HG03442 (cell line): ENCODE results near the gene FDCSP.
"Not testable (repeated sequence)": the region's sequence is repeated elsewhere in the genome, so short reads cannot be mapped to it uniquely, and the experiment has no call there.

Experiments
- ATAC-seq: cut with Tn5 transposase; IDR thresholded peaks from one replicate; pipeline ENCODE4 v1.9.1; 2021; ENCODE audit warnings: mild to moderate bottlenecking, moderate library complexity; ENCODE audit not compliant: unreplicated experiment

Gene FDCSP

DNA sequence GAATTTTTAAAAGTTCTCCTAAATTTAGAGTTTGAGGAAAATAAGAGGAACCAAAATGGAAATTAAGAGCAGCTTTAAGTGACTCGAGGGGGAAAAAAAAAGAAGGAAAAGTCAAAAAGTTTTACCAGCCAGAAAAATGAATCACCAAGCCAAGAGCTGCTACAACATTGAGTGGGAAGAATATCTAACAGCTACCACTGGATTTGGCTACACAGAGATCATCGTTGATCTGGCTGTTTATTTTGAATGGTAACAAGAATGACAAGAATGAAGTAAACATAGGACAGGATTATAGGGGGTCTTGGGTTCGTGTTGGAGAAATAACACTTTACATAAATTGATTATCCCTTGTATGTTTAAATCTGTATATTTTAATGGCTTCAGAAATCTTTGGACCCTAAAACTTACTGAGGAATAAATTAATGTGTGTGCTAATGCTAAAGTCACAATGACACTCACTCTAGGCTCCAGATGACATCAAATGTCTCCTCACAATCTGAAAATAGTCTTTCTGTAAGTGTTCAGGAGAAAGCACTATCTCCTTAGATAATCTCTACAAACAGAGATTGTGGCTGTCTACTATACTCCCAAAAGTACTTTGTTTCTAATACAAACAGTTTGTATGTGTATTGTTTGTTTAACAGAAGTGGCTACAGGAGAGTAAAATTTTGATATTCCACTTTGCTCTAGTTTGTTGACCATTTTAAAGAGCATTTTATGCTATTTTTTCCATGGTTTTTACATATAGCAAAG, 13.4 kb downstream of the FDCSP start:
- no peak for ATAC-seq

DNA sequence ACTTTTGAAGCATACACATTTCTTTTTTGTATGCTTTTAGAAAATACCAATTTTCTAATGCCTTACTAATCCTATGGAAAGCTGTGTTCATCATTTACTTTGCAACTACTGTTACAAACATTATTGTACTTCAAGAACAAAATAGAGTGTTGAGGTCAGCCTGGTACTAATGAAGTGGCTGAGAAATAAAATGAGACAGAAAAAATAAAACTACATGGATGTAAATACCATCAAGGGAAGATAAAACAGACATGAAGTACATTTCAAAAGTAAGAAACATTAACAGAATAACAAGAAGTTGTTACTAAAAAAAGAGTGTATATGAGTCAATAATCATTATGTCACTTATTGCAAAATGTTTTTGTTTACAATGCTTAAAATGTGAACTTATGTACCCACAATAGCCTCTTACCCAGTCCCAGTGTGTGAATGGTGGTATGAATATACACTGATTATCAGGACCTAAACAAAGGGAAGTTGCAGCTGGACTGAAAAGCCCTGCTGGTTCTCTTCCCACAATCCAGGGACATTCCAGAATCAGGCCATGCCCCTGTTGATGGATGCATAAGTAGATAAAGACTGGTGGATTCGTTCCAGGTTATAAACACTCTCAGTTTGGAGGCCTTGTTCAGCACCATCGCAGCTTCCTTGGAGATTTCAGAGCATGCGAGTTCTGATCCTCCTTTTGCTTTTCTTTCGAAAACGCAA, 14.1 kb downstream of the FDCSP start:
- no peak for ATAC-seq

DNA sequence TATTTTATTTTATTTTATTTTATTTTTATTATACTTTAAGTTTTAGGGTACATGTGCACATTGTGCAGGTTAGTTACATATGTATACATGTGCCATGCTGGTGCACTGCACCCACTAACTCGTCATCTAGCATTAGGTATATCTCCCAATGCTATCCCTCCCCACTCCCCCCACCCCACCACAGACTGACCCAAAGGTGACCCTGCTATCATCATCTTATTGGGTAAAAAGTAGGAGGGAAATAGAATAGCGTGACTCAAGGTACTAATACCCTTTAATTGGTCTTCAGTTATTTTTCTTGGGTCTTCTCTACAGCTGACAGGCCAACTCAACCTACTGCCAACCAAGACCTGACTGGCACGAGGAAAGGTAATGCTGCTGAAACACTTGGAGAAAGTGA, 16.4 kb downstream of the FDCSP start, which contains the start of gene CSN3:
TSS of gene CSN3 (plus strand) at position 301 of the 400 bp plus-strand sequence. CDS start 2,223 bp downstream, outside the sequence.
- not testable (repeated sequence) for ATAC-seq

DNA sequence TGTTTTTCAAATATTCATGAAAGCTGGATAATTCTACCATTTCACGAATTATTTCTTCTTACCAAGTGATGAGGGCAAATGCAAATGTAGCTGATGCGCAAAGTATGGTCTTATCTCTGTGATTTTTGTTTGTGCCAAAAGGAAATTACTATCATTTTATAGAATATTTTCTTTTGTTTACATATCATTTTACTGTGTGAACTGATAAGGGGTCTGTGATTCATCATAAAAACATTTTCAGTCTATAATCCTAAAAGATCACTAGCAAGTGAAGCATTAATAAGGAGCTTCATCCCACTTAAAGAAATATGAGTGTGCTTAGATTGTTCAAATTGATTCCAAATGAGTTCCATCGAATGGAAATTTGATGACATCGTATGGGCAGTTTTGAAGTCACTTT, 17.2 kb downstream of the FDCSP start:
- ATAC-seq: no peak

DNA sequence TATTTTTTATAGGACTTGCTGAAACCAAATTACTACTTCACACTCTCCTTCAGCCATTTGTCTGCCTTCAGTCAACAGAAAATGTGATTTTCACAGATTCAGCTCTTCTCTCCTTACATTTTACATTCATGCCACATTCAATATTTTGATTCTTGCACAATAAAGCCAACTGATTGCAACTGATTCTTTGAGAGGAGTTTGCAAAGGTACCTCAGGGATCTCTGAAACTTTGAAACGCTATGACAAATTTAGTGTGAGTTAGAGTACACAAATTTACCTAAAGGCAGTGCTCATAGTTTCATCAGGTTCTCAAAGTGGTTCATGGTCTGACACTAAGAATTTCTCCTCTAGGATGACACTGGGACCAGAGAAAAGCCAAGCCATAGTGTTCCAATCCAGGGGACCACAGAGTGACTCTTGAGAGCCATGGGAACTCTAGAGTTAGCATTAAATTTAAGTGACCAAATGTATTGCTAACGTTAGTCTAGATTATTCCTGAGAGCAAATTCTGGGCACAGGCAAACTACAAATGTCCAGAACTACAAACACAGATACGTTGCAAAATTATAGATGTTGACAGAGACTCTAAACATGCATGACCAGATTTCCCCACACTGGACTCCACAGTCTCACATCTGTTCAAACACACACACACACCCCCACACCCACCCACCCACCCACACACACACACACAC, 25.5 kb downstream of the FDCSP start:
- ATAC-seq: no peak

DNA sequence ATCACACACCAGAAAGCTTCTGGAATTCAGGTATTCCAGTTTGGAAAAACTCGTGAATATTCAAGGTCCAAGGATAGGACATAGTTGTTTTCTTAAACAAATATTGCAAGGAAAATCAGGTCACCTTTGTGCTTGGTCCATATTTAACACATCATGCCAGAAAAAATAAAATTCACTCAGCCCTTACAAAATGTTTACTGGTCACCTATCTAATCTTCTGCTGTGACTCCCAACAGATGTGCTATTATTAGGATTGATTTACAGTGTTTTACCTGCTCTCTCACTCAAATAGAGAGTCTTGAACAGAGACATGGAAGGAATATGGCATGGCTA, 26.0 kb downstream of the FDCSP start:
- no peak for ATAC-seq

DNA sequence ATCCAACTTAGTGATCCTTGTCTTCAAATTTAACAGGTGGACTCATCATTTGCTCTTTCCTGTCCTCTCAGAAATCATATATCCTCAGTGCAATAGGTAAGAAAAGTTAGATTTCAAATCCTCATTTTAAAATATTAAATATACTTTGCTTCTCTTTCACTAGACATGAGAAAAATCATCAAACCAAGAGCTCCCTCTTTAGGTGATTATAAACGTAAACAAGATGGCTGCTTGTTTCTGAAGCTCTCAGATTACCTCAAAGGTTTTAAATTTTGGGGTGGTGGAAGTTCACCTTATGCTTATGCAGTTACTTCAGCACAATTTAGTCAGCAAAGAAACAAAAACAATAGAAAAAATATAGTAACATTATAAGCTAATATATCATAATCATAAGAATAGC, 43.8 kb downstream of the FDCSP start:
- ATAC-seq: no peak

DNA sequence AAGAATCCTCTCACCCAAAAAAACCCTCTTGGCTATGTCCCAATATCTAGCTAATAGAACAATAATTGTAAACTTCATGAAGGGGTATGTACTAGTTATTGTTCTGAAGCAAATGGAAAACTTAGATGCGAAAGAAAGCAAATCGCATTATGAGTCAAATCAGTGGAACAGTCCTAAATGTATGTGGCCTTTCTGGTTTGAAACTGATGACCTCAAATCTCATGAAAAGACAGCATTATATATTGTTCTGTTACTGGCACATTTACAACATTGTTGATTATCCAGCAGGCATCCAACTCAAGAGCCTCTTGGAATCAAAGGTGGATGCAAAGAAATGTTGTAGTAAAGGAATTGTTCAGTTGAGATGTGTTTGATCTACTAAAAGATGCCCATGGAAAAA, 51.2 kb downstream of the FDCSP start:
- no peak for ATAC-seq

DNA sequence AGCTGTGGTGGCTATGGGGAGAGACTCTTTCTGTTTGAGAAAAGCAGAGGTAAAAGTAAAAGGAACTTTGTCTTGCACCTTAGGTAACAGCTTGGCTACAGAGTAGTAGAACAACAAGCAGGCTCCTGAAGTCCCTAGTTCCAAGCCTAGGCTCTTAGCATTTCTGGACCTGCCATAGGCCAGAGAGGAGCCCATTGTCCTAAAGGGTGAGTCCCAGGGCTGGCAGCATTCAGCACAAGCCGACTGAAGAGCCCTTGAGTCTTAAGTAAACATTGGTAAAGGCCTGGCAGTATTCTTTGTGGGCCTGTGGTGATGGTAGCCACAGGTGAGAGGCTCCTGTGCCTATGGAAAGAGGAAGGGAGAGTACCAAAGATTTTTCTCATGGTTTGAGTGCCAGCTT, 54.6 kb downstream of the FDCSP start:
- ATAC-seq: no peak
